ENCODE measurements around the gene RHPN2.
"Not testable (repeated sequence)": the region's sequence is repeated elsewhere in the genome, so short reads cannot be mapped to it uniquely, and the experiment has no call there.

The RHPN2 gene

GRCh38 chr19:33025468-33026238 lies 39.0 kb downstream of the RHPN2 start:
- DNase-seq: not testable (repeated sequence)

- DNase-seq: no peak
Measured at GRCh38 chr19:33024398-33024797, 40.3 kb downstream of the RHPN2 start.

- no peak for DNase-seq
Measured at GRCh38 chr19:33022472-33023116, 42.1 kb downstream of the RHPN2 start.

- not testable (repeated sequence) for DNase-seq
Measured at GRCh38 chr19:33010891-33011290, 53.8 kb downstream of the RHPN2 start.

- DNase-seq: no peak
Measured at GRCh38 chr19:33008738-33009137, 56.0 kb downstream of the RHPN2 start.

- no peak for DNase-seq
Measured at GRCh38 chr19:33005440-33005839, 59.2 kb downstream of the RHPN2 start.

- DNase-seq: not testable (repeated sequence)
Measured at GRCh38 chr19:33003424-33004024, 61.2 kb downstream of the RHPN2 start.

- DNase-seq: not testable (repeated sequence)
Measured at GRCh38 chr19:33002126-33002865, 62.4 kb downstream of the RHPN2 start.

- DNase-seq: no peak
Measured at GRCh38 chr19:33000910-33001309, 63.8 kb downstream of the RHPN2 start.

- DNase-seq: no peak
Measured at GRCh38 chr19:33000510-33000909, 64.2 kb downstream of the RHPN2 start.

- no peak for DNase-seq
Measured at GRCh38 chr19:32998722-32999121, 66.0 kb downstream of the RHPN2 start.

GRCh38 chr19:32997716-32998355 lies 66.9 kb downstream of the RHPN2 start:
- no peak for DNase-seq

- not testable (repeated sequence) for DNase-seq
Measured at GRCh38 chr19:32997061-32997464, 67.6 kb downstream of the RHPN2 start.

GRCh38 chr19:32995966-32996365 lies 68.7 kb downstream of the RHPN2 start:
- not testable (repeated sequence) for DNase-seq

GRCh38 chr19:32988724-32989123 lies 76.0 kb downstream of the RHPN2 start:
- DNase-seq: no peak

- not testable (repeated sequence) for DNase-seq
Measured at GRCh38 chr19:32988254-32988653, 76.4 kb downstream of the RHPN2 start.

- not testable (repeated sequence) for DNase-seq
Measured at GRCh38 chr19:32982488-32982887, 82.2 kb downstream of the RHPN2 start.

GRCh38 chr19:32979807-32980206 lies 84.9 kb downstream of the RHPN2 start:
- not testable (repeated sequence) for DNase-seq

GRCh38 chr19:32977813-32978212 lies 86.9 kb downstream of the RHPN2 start:
- DNase-seq: not testable (repeated sequence)

GRCh38 chr19:32977280-32977679 lies 87.4 kb downstream of the RHPN2 start:
- no peak for DNase-seq

GRCh38 chr19:32976223-32976805 lies 88.4 kb downstream of the RHPN2 start:
- peak; percentile 68 for DNase-seq
